GM23248 (cell line): ENCODE data around the gene NNT.

Source experiments
- EZH2 ChIP-seq: fragments of 200-600 bp; sonication (generic); IDR thresholded peaks from 2 replicates; pipeline ENCODE4 v1.6.1; 2018; ENCODE audit warnings: antibody characterized with exemption, mild to moderate bottlenecking; ENCODE audit not compliant: insufficient read depth, poor library complexity, severe bottlenecking
- EZH2phosphoT487 ChIP-seq: fragments of 200-600 bp; sonication (generic); IDR thresholded peaks from 2 replicates; pipeline ENCODE4 v1.6.1; 2018; ENCODE audit warnings: antibody characterized with exemption, moderate library complexity, mild to moderate bottlenecking, low read depth; ENCODE audit not compliant: insufficient read depth

DNA sequence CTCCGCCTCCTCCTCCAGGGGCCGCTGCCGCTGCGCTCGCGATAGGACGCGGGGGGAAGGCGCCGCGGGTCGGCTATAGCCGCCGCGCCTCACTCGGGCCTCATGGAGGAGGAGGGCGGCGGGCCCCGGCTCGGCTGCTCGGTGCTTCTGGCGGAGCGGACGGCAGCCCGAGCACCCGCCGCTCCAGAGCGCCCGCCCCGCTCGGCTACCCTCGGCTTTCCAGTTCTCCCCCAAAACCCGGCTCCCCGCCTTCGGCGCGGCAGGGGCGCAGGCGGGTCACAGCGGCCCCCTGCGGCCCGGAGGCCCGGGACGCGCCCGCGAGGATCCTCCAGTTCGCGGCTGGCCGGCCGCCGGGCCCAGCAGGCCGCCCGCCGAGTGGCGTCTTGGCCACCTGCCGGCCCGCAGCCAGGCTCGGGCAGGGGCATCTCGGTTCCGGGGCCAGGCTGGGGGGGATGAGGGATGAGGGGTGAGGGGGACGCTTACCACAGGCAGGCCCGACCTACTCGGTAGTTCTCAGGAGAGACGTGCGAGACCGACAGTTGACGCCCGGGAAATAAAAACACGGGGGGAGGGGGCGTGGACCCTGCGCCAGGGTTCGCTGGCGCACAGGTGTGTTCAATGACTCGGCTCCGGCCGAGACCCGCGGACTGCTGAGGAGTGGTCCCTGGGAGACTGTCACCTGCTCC is 46.0 kb upstream of the NNT start, which contains the start of gene PAIP1:
- TF ChIP-seq EZH2 (no peak), EZH2phosphoT487 (no peak)
